Measurements from ENCODE around the gene RARRES1. TPM values are rescaled to one million over a fixed set of nuclear protein-coding genes. Genes with fewer than 3 reads are reported as not detected.

RARRES1 gene
- total RNA-seq, 3 donors from 2014 or later, result 42.7 to 72.0 (median 43.8) TPM

DNA sequence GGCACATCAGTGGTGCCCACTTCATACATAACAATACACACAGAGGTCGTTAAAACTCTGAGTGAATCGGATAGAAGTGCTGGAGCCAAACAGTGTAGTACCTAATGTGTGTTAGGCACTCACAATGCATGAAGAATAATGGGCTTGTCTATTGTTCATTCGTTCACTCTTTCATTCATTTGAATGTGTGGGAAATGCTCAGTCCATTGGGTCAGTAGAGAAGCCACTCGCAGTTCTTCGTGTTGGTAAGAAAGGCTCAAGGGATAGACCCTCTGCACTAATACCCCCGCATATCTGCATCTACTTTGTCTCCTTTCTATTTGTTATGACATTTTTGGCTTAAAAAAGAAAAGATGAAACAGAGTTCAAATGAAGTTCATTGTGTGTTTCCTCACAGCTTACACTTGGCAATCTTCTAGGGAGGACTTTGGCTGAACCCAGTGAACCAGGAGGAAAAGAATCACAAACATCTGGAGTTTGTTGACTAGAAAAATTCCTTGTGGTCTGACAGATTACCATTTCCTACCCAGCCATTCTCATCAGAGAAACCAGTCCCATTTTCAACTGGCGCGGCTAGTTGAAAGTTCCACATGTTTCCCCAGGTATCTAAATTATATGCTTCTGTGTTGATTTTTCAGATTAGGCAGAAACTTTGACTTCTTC is 36.8 kb upstream of the RARRES1 start:
- peak in 1 of 3 donors; percentile 45 for DNase-seq
- intact Hi-C loops (cut with DNase I, micrococcal nuclease), result no loop called here

DNA sequence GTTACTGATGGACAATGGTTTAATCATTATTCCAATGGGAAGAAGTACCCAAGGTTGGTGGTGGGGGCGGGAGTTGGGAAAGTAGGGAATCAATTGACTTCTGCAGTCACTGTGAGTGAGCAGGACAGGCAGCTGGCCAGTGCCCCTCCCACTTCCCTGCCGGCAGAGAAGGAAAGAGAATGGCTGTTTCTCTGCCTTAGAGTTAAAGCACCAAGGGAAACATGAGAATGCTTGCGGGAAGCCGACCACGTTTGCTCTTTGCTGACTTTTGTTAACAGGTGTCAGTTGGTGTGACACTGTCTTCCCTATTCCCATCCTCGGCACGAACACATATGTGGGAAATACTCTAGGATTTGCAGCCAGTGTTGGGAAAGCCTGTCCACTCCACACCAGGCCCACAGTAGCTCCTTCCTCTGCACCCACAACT is 36.1 kb upstream of the RARRES1 start:
- H3K9me3 ChIP-seq, result no peaks in the 10 kb centered on the region
- TF ChIP-seq CTCF (IDR thresholded peaks at IDR 0.05), result no peak
- DNase-seq (peak; percentile 68 to 73 (median 73)), ATAC-seq (peak; percentile 79)
- H3K4me3 ChIP-seq, result no peak overlapping the region
- intact Hi-C loops (cut with DNase I, micrococcal nuclease), result no loop called here
- peaks cover 10% of the 10 kb centered on the region for H3K4me1 ChIP-seq (ENCODE audit: low read depth)
- H3K36me3 ChIP-seq (ENCODE audit: low read depth), result no peaks in the 10 kb centered on the region

More for the DNA sequence above, 36.8 kb upstream of the RARRES1 start:
- Histone ChIP-seq H3K4me1 (ENCODE audit: low read depth) (peaks cover 10% of the 10 kb centered on the region), H3K4me3 (no peak overlapping the region), H3K9me3 (no peaks in the 10 kb centered on the region), H3K36me3 (ENCODE audit: low read depth) (no peaks in the 10 kb centered on the region)
- peak; percentile 66 for ATAC-seq
- TF ChIP-seq CTCF (IDR thresholded peaks at IDR 0.05), result no peak

- no peaks in the 10 kb centered on the region for H3K9me3 ChIP-seq
- TF ChIP-seq CTCF (IDR thresholded peaks at IDR 0.05), result no peak
- intact Hi-C loops (cut with DNase I, micrococcal nuclease), result no loop called here
- ATAC-seq (no peak), DNase-seq (no peak)
- peaks cover 10% of the 10 kb centered on the region for H3K4me1 ChIP-seq (ENCODE audit: low read depth)
- H3K4me3 ChIP-seq, result no peak overlapping the region
- H3K36me3 ChIP-seq (ENCODE audit: low read depth), result no peaks in the 10 kb centered on the region
These were observed 34.1 kb upstream of the RARRES1 start for GRCh38 chr3:158766364-158766763.

- Histone ChIP-seq H3K36me3 (ENCODE audit: low read depth) (no peaks in the 10 kb centered on the region), H3K4me1 (ENCODE audit: low read depth) (peaks cover 10% of the 10 kb centered on the region), H3K9me3 (no peaks in the 10 kb centered on the region), H3K4me3 (no peak overlapping the region)
- DNase-seq, result no peak
- no peak for TF ChIP-seq CTCF (IDR thresholded peaks at IDR 0.05)
- intact Hi-C loops (cut with DNase I, micrococcal nuclease), result no loop called here
- no peak for ATAC-seq
These were observed 33.4 kb upstream of the RARRES1 start for GRCh38 chr3:158765518-158766205.

DNA sequence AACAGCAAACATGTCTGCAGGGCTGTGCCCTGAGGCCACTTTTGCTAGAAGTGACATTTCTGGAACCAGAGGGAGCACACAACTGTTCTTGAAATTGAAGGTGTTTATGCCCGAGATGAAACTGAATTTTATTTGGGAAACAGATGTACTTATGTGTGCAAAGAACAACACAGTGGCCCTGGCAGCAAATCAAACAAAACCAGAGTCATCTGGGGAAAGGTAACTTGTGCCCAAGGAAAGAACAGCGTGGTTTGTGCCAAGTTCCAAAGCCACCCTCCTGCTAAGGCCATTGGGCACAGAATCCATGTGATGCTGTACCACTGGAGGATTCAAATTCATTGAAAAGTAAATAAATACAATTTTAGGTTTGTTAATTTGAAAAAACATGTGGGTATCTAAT is 31.2 kb upstream of the RARRES1 start:
- Histone ChIP-seq H3K4me3 (no peak overlapping the region), H3K4me1 (ENCODE audit: low read depth) (peaks cover 5% of the 10 kb centered on the region), H3K36me3 (ENCODE audit: low read depth) (no peaks in the 10 kb centered on the region), H3K9me3 (no peaks in the 10 kb centered on the region)
- TF ChIP-seq CTCF (IDR thresholded peaks at IDR 0.05), result no peak
- ATAC-seq, result no peak
- DNase-seq, result no peak
- intact Hi-C loops (cut with DNase I, micrococcal nuclease), result no loop called here
